ENCODE data around the gene SPINK8. TPM values are rescaled to one million over a fixed set of nuclear protein-coding genes. Genes with fewer than 3 reads are reported as not detected.
"Not testable (repeated sequence)": the region's sequence is repeated elsewhere in the genome, so short reads cannot be mapped to it uniquely, and the experiment has no call there.

Gene SPINK8
- total RNA-seq, result not detected

DNA sequence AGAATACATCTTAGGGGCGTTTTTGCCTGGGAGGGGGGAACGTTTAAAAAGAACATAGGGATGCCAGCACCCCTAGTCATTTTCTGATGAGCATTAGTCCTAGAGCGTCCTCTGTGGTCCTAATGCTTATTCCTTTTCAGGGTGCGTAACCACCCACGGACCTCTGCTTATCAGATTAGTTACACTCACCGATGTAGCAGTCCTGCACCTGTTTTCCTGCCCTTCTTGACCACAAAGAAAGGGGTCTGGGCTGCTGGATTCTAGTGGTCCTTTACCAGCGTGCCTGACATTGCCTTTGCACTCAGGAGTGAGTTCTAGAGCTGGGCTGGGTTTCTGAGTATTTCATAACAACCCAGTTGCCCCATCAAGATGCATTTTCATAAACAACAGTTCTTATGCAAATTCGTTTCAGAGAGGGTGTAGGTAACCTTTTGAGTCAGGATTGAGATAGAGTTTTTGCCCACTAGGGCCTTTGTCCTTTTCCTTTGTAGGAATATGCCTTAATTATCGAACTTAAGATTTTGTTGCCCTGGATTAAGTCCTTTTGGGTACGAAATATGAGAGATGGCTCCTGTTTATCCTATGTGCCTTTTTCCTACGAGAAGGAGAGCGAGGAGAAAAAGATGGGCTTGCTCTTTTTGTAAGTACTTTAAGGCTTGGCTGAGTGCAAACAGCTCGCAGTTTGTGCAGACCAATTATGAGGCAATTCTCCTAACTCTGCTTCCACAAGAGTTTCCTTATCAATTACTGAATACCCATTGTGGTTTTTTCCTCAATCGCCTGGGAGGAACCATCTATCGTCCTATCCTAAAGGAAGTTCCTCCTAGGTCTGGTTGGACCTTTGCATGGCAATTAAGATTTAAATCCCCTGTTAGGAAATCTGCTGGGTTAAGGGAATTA lies at the start of gene SPINK8:
Gene SPINK8, minus strand, starts transcription at position 316 of the 900 bp plus-strand sequence. CDS start 5,320 bp downstream, outside the sequence.
- H3K36me3 Mint-ChIP-seq (ENCODE audit: low read depth); CTCF ChIA-PET; DNase-seq; H3K4me1 Mint-ChIP-seq (ENCODE audit: low read depth); H3K27ac Mint-ChIP-seq; H3K9me3 Mint-ChIP-seq; H3K4me3 Mint-ChIP-seq; intact Hi-C loops (cut with micrococcal nuclease); H3K27me3 Mint-ChIP-seq (ENCODE audit: low read depth): not testable (repeated sequence)

GRCh38 chr3:48372862-48373435 lies 39.5 kb upstream of the SPINK8 start:
- no peak overlapping the region for H3K4me3 Mint-ChIP-seq
- no peak overlapping the region for H3K27ac Mint-ChIP-seq
- CTCF ChIA-PET, result interaction anchor here (0.6 to 1.0 kb wide), 2 partner anchors 28 to 1155 kb away, joined by 4 to 7 read pairs; no protein-coding TSS in a partner anchor
- no peaks in the 10 kb centered on the region for H3K27me3 Mint-ChIP-seq (ENCODE audit: low read depth)
- DNase-seq, result no peak
- intact Hi-C loops (cut with micrococcal nuclease), result no loop called here
- no peaks in the 10 kb centered on the region for H3K4me1 Mint-ChIP-seq (ENCODE audit: low read depth)
- H3K36me3 Mint-ChIP-seq (ENCODE audit: low read depth), result no peaks in the 10 kb centered on the region
- no peaks in the 10 kb centered on the region for H3K9me3 Mint-ChIP-seq

GRCh38 chr3:48372377-48372770 lies 38.9 kb upstream of the SPINK8 start:
- CTCF ChIA-PET, result interaction anchor here (1.0 kb wide), 1 partner anchor 28 kb away, joined by 4 read pairs; no protein-coding TSS in a partner anchor
- no peak overlapping the region for H3K4me3 Mint-ChIP-seq

DNA sequence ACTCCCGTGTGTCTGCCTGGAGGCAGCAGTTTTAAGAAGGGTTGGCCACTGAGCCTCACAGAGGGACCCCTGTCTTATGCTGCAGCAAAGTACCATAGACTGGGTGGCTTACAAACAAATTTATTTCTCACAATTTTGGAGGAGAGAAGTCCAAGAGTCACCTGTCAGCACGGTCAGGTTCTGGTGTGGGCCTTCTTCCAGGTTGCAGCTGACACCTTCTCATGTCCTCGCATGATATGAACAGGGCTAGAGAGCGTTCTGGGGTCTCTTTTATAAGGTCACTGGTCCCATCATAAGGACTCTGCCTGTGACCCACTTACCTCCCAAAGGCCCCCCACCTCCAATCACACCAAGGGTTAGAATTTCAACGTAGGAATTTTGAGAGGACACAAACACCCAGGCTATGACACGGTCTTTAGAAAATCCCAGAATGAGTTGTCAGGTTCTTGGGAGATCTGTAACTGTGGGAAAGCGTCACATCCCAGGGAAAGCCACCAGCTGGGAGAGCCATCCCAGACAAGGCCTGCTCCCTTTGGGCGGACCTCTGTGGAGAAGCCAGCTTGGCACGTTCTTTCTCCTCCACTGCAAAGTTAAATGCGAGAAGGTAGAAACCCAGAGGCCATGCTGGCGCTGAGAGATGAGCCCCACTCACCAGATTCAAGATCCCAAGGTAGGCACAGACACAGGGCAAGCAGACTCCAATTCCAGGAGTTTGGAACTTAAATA lies 38.4 kb upstream of the SPINK8 start, which contains the start of gene FBXW12:
Gene FBXW12, plus strand, starts transcription at position 569 of the 726 bp plus-strand sequence. CDS start 549 bp downstream, outside the sequence.
- CTCF ChIA-PET, result interaction anchor here (1.0 kb wide), 1 partner anchor 29 kb away, joined by 4 read pairs; no protein-coding TSS in a partner anchor
- no peaks in the 10 kb centered on the region for H3K27me3 Mint-ChIP-seq (ENCODE audit: low read depth)
- H3K9me3 Mint-ChIP-seq, result no peaks in the 10 kb centered on the region
- intact Hi-C loops (cut with micrococcal nuclease), result no loop called here
- H3K27ac Mint-ChIP-seq, result no peak within 1 kb of the TSS
- no peaks in the 10 kb centered on the region for H3K4me1 Mint-ChIP-seq (ENCODE audit: low read depth)
- H3K36me3 Mint-ChIP-seq (ENCODE audit: low read depth), result no peaks in the 10 kb centered on the region
- no peak within 1 kb of the TSS for H3K4me3 Mint-ChIP-seq
- DNase-seq, result no peak

More at GRCh38 chr3:48372377-48372770, 38.9 kb upstream of the SPINK8 start:
- no peaks in the 10 kb centered on the region for H3K9me3 Mint-ChIP-seq
- intact Hi-C loops (cut with micrococcal nuclease), result no loop called here
- DNase-seq, result no peak
- H3K36me3 Mint-ChIP-seq (ENCODE audit: low read depth), result no peaks in the 10 kb centered on the region
- no peak overlapping the region for H3K27ac Mint-ChIP-seq
- H3K27me3 Mint-ChIP-seq (ENCODE audit: low read depth), result no peaks in the 10 kb centered on the region
- H3K4me1 Mint-ChIP-seq (ENCODE audit: low read depth), result no peaks in the 10 kb centered on the region

DNA sequence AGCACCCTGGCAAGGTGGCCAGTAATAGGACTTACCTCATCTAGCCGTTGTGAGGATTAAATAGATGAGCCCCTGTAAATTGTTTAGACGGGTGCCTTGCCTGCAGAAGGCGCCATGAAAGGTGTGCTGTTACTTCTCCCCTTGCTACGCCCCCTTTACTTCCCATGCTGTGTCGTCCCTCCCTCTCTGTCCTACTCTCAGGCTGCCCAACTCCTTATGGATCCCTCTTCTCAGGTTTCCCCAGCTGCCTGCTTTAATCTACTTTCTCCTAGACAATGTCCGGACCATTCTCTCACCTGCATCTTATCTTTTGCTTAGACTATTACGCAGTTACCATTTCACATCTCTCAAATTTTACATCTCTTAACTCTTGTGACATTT lies 36.9 kb upstream of the SPINK8 start:
- intact Hi-C loops (cut with micrococcal nuclease), result no loop called here
- H3K36me3 Mint-ChIP-seq (ENCODE audit: low read depth), result no peaks in the 10 kb centered on the region

GRCh38 chr3:48369693-48370332 lies 36.4 kb upstream of the SPINK8 start:
- H3K36me3 Mint-ChIP-seq (ENCODE audit: low read depth), result no peaks in the 10 kb centered on the region
- no peak overlapping the region for H3K27ac Mint-ChIP-seq
- CTCF ChIA-PET, result no interaction called here
- no peaks in the 10 kb centered on the region for H3K9me3 Mint-ChIP-seq
- no peak overlapping the region for H3K4me3 Mint-ChIP-seq
- intact Hi-C loops (cut with micrococcal nuclease), result no loop called here
- H3K27me3 Mint-ChIP-seq (ENCODE audit: low read depth), result no peaks in the 10 kb centered on the region
- H3K4me1 Mint-ChIP-seq (ENCODE audit: low read depth), result no peaks in the 10 kb centered on the region
- no peak for DNase-seq

More for the DNA sequence above, 36.9 kb upstream of the SPINK8 start:
- CTCF ChIA-PET, result no interaction called here
- Mint-ChIP-seq H3K27me3 (ENCODE audit: low read depth) (no peaks in the 10 kb centered on the region), H3K4me3 (no peak overlapping the region), H3K4me1 (ENCODE audit: low read depth) (no peaks in the 10 kb centered on the region), H3K27ac (no peak overlapping the region), H3K9me3 (no peaks in the 10 kb centered on the region)
- DNase-seq, result no peak

- H3K27ac Mint-ChIP-seq, result no peak overlapping the region
- CTCF ChIA-PET, result interaction anchor here (0.5 to 1.5 kb wide), 3 partner anchors 33 to 978 kb away, joined by 3 to 4 read pairs (median 4); no protein-coding TSS in a partner anchor
- H3K4me1 Mint-ChIP-seq (ENCODE audit: low read depth), result no peaks in the 10 kb centered on the region
- DNase-seq, result no peak
- peaks cover 1% of the 10 kb centered on the region for H3K9me3 Mint-ChIP-seq
- no peaks in the 10 kb centered on the region for H3K27me3 Mint-ChIP-seq (ENCODE audit: low read depth)
- H3K4me3 Mint-ChIP-seq, result no peak overlapping the region
- intact Hi-C loops (cut with micrococcal nuclease), result no loop called here
- no peaks in the 10 kb centered on the region for H3K36me3 Mint-ChIP-seq (ENCODE audit: low read depth)
Observed at GRCh38 chr3:48367201-48367600, 33.7 kb upstream of the SPINK8 start.

DNA sequence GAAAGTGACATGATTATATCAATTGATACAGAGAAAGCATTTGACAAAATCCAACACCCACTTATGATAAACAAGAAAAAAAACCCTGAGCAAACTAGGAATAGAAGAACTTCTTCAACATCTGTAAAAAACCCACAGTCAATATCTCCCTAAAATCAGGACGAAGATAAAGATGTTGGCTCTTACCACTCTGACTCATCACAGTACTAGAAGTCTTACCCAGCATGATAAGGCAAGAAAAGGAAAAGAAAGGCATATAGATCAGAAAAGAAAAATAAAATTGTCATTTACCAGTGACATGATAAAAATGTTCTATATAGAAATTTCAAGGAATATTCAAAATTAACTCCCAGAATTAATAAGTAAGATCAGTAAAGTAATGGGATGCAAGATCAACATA lies 31.4 kb upstream of the SPINK8 start:
- CTCF ChIA-PET, result no interaction called here
- peaks cover 2% of the 10 kb centered on the region for H3K36me3 Mint-ChIP-seq (ENCODE audit: low read depth)
- H3K9me3 Mint-ChIP-seq, result peaks cover 10% of the 10 kb centered on the region
- no peaks in the 10 kb centered on the region for H3K27me3 Mint-ChIP-seq (ENCODE audit: low read depth)
- H3K4me1 Mint-ChIP-seq (ENCODE audit: low read depth), result no peaks in the 10 kb centered on the region
- H3K4me3 Mint-ChIP-seq, result no peak overlapping the region
- no peak overlapping the region for H3K27ac Mint-ChIP-seq
- intact Hi-C loops (cut with micrococcal nuclease), result no loop called here
- no peak for DNase-seq

- no peaks in the 10 kb centered on the region for H3K4me1 Mint-ChIP-seq (ENCODE audit: low read depth)
- intact Hi-C loops (cut with micrococcal nuclease), result no loop called here
- CTCF ChIA-PET, result no interaction called here
- peaks cover 10% of the 10 kb centered on the region for H3K9me3 Mint-ChIP-seq
- no peak overlapping the region for H3K27ac Mint-ChIP-seq
- no peak for DNase-seq
- peaks cover 2% of the 10 kb centered on the region for H3K36me3 Mint-ChIP-seq (ENCODE audit: low read depth)
- no peak overlapping the region for H3K4me3 Mint-ChIP-seq
- H3K27me3 Mint-ChIP-seq (ENCODE audit: low read depth), result no peaks in the 10 kb centered on the region
Observed at GRCh38 chr3:48361928-48362327, 28.5 kb upstream of the SPINK8 start.

DNA sequence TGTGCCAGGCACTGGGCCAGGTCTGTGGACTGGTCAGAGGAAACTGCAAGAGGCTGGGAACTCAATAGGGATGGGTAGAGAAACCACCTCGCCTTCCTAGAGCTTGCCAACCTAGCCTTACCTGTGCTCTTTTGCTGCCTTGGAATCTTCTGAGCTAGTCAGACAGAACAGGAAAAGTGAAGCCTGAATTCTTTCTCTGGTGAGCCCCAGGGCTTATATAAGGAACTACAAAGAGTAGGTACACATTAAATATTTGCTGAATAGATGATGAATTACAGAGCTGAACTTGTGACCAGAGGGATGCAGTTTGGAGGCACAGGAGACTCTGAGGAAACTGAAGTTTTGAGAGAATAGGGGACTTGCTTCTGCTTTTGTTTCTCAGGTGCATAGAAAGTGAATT lies 23.0 kb upstream of the SPINK8 start:
- H3K27me3 Mint-ChIP-seq (ENCODE audit: low read depth), result peaks cover 3% of the 10 kb centered on the region

DNA sequence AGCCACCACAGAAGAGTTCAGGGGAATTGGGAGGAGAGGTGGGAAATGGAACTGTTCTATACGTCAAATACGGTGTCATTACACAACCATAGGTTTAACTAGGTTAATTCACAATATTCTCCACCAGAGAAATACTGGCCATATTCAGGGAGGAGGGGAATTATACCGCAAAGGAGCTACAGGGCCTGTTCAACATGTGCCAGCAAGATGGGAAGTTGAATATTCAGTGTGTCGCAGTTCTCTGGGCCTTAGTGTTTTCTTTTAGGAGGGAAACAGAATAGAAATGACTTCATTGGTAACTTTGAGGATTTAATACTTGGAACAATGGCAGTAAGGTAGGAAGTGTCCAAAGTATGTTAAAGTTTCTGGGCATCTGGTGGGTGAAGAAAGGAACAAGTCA lies 20.5 kb upstream of the SPINK8 start:
- no peak overlapping the region for H3K27ac Mint-ChIP-seq
- CTCF ChIA-PET, result no interaction called here
- peaks cover 3% of the 10 kb centered on the region for H3K27me3 Mint-ChIP-seq (ENCODE audit: low read depth)
- no peaks in the 10 kb centered on the region for H3K4me1 Mint-ChIP-seq (ENCODE audit: low read depth)
- H3K36me3 Mint-ChIP-seq (ENCODE audit: low read depth), result no peaks in the 10 kb centered on the region
- no peak overlapping the region for H3K4me3 Mint-ChIP-seq
- intact Hi-C loops (cut with micrococcal nuclease), result no loop called here
- DNase-seq, result no peak
- H3K9me3 Mint-ChIP-seq, result no peaks in the 10 kb centered on the region

More for the DNA sequence above, 23.0 kb upstream of the SPINK8 start:
- Mint-ChIP-seq H3K4me3 (no peak overlapping the region), H3K4me1 (ENCODE audit: low read depth) (no peaks in the 10 kb centered on the region), H3K36me3 (ENCODE audit: low read depth) (no peaks in the 10 kb centered on the region), H3K9me3 (peaks cover 5% of the 10 kb centered on the region), H3K27ac (no peak overlapping the region)
- intact Hi-C loops (cut with micrococcal nuclease), result no loop called here
- CTCF ChIA-PET, result interaction anchor here (0.6 to 0.8 kb wide), 2 partner anchors 9 to 31 kb away, joined by 3 read pairs; no protein-coding TSS in a partner anchor
- DNase-seq, result no peak

DNA sequence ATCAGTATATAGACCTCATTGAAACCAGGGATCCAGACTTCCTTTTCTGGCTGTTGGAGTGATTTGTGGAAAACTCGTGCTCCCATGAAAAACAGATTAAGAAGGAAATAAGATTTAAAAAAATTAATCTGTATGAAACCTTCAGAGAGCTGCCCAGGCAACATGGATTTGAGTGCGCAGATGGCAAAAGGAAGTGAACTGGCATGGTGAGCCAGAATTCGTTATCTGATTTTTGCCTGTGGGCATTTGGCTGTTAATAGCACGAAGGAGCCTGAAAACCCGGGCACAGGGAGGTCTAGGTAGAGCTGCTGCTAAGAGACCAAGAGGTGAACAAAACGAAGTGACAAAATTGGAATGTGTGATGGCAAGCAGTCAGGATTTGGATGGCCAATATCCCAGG lies 19.1 kb upstream of the SPINK8 start:
- no peaks in the 10 kb centered on the region for H3K9me3 Mint-ChIP-seq
- intact Hi-C loops (cut with micrococcal nuclease), result no loop called here
- DNase-seq, result no peak
- H3K4me3 Mint-ChIP-seq, result no peak overlapping the region
- peaks cover 3% of the 10 kb centered on the region for H3K27me3 Mint-ChIP-seq (ENCODE audit: low read depth)
- H3K36me3 Mint-ChIP-seq (ENCODE audit: low read depth), result no peaks in the 10 kb centered on the region
- no peak overlapping the region for H3K27ac Mint-ChIP-seq
- CTCF ChIA-PET, result no interaction called here
- H3K4me1 Mint-ChIP-seq (ENCODE audit: low read depth), result no peaks in the 10 kb centered on the region
